ENCODE data around the gene MKRN2.
"Not testable (repeated sequence)": the region's sequence is repeated elsewhere in the genome, so short reads cannot be mapped to it uniquely, and the experiment has no call there.

MKRN2 gene

GRCh38 chr3:12556690-12557472 is at the start of gene MKRN2:
Gene MKRN2 (plus strand): TSS chr3:12557087. CDS start chr3:12557151, 64 bp downstream.
- DNase-seq (ENCODE audit: low read depth) = peak; percentile 69

GRCh38 chr3:12507591-12508281 is 49.2 kb upstream of the MKRN2 start:
- no peak for DNase-seq (ENCODE audit: low read depth)

- no peak for DNase-seq (ENCODE audit: low read depth)
These were observed 48.6 kb upstream of the MKRN2 start for GRCh38 chr3:12508291-12508700.

- DNase-seq (ENCODE audit: low read depth) = no peak
These were observed 47.4 kb upstream of the MKRN2 start for GRCh38 chr3:12509466-12509865.

- DNase-seq (ENCODE audit: low read depth) = no peak
These were observed 44.3 kb upstream of the MKRN2 start for GRCh38 chr3:12512534-12513118.

- no peak for DNase-seq (ENCODE audit: low read depth)
These were observed 43.0 kb upstream of the MKRN2 start for GRCh38 chr3:12513694-12514446.

- DNase-seq (ENCODE audit: low read depth) = no peak
These were observed 41.3 kb upstream of the MKRN2 start for GRCh38 chr3:12515631-12516030.

- no peak for DNase-seq (ENCODE audit: low read depth)
These were observed 40.0 kb upstream of the MKRN2 start for GRCh38 chr3:12516873-12517272.

GRCh38 chr3:12518261-12519028 is 38.4 kb upstream of the MKRN2 start:
- DNase-seq (ENCODE audit: low read depth) = no peak

- DNase-seq (ENCODE audit: low read depth) = no peak
These were observed 35.9 kb upstream of the MKRN2 start for GRCh38 chr3:12521010-12521409.

- no peak for DNase-seq (ENCODE audit: low read depth)
These were observed 34.2 kb upstream of the MKRN2 start for GRCh38 chr3:12522721-12523120.

GRCh38 chr3:12527757-12528143 is 29.1 kb upstream of the MKRN2 start:
- DNase-seq (ENCODE audit: low read depth) = no peak

- DNase-seq (ENCODE audit: low read depth) = no peak
These were observed 24.7 kb upstream of the MKRN2 start for GRCh38 chr3:12532182-12532581.

GRCh38 chr3:12536423-12536822 is 20.5 kb upstream of the MKRN2 start:
- DNase-seq (ENCODE audit: low read depth) = no peak

GRCh38 chr3:12541625-12542024 is 15.3 kb upstream of the MKRN2 start:
- no peak for DNase-seq (ENCODE audit: low read depth)

GRCh38 chr3:12543497-12543896 is 13.4 kb upstream of the MKRN2 start:
- not testable (repeated sequence) for DNase-seq (ENCODE audit: low read depth)

GRCh38 chr3:12544652-12545472 is 12.0 kb upstream of the MKRN2 start:
- DNase-seq (ENCODE audit: low read depth) = no peak

- no peak for DNase-seq (ENCODE audit: low read depth)
These were observed 11.5 kb upstream of the MKRN2 start, which contains the start of gene MKRN2OS for GRCh38 chr3:12545473-12545791. Gene MKRN2OS (minus strand): TSS chr3:12545499. CDS start chr3:12545464, 35 bp downstream.

- no peak for DNase-seq (ENCODE audit: low read depth)
These were observed 6.7 kb upstream of the MKRN2 start for GRCh38 chr3:12549971-12550760.

GRCh38 chr3:12553921-12554391 is 2.9 kb upstream of the MKRN2 start:
- no peak for DNase-seq (ENCODE audit: low read depth)

All from T-helper 22 cell (primary cell).